Choroid plexus epithelial cell (primary cell): ENCODE results near the gene LIN9.

ENCODE experiments used
- DNase-seq: peaks from one replicate; pipeline ENCODE4 v3.0.0-alpha.2; 2010; ENCODE audit warnings: low read depth
- H3K4me3 ChIP-seq: 2 replicates; pipeline ENCODE4 v1.5.1; 2011; ENCODE audit warnings: low read depth, mild to moderate bottlenecking, control low read depth, low read length, moderate library complexity
- CTCF ChIP-seq: conservative IDR thresholded peaks from 2 replicates; pipeline ENCODE4 v1.5.1; 2011; ENCODE audit warnings: low read depth, mild to moderate bottlenecking, control low read depth, inconsistent platforms, low read length, moderate library complexity

Gene LIN9

GRCh38 chr1:226335661-226336060 lies 26.7 kb upstream of the LIN9 start:
- peak; percentile 19 for DNase-seq
- no peak overlapping the region for H3K4me3 ChIP-seq
- no peak for TF ChIP-seq CTCF

- no peak for TF ChIP-seq CTCF
- DNase-seq: no peak
- H3K4me3 ChIP-seq: peak overlapping the region; percentile 40
These were observed 24.0 kb upstream of the LIN9 start for GRCh38 chr1:226332947-226333346.

GRCh38 chr1:226329237-226329636 lies 20.3 kb upstream of the LIN9 start:
- DNase-seq: no peak
- no peak overlapping the region for H3K4me3 ChIP-seq
- TF ChIP-seq CTCF: no peak

DNA sequence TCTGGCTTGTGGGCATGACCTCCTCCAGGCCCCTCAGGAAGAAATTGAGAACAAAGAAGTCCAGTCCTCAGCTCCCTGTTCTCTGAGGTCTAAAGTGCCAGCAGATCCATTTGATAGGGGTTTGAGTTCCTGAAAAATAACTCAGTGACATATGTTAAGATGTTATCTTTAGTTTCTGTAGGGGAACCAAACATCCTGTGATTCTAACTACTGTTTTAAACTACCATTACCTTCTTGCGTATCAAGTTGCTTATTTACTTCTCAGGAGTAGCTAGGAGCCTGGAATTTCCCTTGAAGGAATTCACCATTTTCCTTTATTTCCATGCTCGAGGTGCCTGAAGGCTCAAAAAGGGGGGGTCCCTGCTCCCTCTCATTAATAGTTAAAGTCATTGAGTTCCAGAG lies 18.8 kb upstream of the LIN9 start:
- TF ChIP-seq CTCF: no peak
- no peak overlapping the region for H3K4me3 ChIP-seq
- no peak for DNase-seq

GRCh38 chr1:226325178-226325577 lies 16.2 kb upstream of the LIN9 start:
- no peak for DNase-seq
- no peak for TF ChIP-seq CTCF
- no peak overlapping the region for H3K4me3 ChIP-seq

- TF ChIP-seq CTCF: no peak
- no peak for DNase-seq
- no peak overlapping the region for H3K4me3 ChIP-seq
These were observed 15.5 kb upstream of the LIN9 start for GRCh38 chr1:226324479-226324878.

- no peak for DNase-seq
- no peak for TF ChIP-seq CTCF
- H3K4me3 ChIP-seq: no peak overlapping the region
These were observed 14.0 kb upstream of the LIN9 start for GRCh38 chr1:226322986-226323385.
